Measurements from ENCODE around the gene RNASE8. TPM values are rescaled to one million over a fixed set of nuclear protein-coding genes. Genes with fewer than 3 reads are reported as not detected.
A peak's percentile ranks its signal among the peaks of the same experiment; 100 is the strongest.

The RNASE8 gene
- total RNA-seq, 1 experiment from 2014 or later = not detected

- TF ChIP-seq ZNF416 (CRISPR knock-in tag; IDR thresholded peaks at IDR 0.05) (0 out of 2 replicates have a peak, but pooled peaks have one; percentile 51), USF1 (CRISPR knock-in tag; IDR thresholded peaks at IDR 0.05) (no peak), ZNF423 (CRISPR knock-in tag; IDR thresholded peaks at IDR 0.05) (no peak), ATF3 (CRISPR knock-in tag; conservative IDR thresholded peaks at IDR 0.05) (no peak), ZNF671 (CRISPR knock-in tag; IDR thresholded peaks at IDR 0.05) (no peak; the same call in 1 of the 2 replicates), FOXK1 (CRISPR knock-in tag; IDR thresholded peaks at IDR 0.05) (peak; percentile 18; the same call in 1 of the 2 replicates), NFYB (CRISPR knock-in tag; conservative IDR thresholded peaks at IDR 0.05; ENCODE audit: low read depth) (no peak), EMX1 (CRISPR knock-in tag; IDR thresholded peaks at IDR 0.05) (no peak), CDX4 (CRISPR knock-in tag; IDR thresholded peaks at IDR 0.05; ENCODE audit: borderline replicate concordance) (no peak), E2F4 (CRISPR knock-in tag; IDR thresholded peaks at IDR 0.05; ENCODE audit: borderline replicate concordance, low read depth) (peak; percentile 73; the same call in 1 of the 2 replicates), NR1H2 (CRISPR knock-in tag; IDR thresholded peaks at IDR 0.05) (no peak), NR2C2 (CRISPR knock-in tag; IDR thresholded peaks at IDR 0.05) (no peak), AR (CRISPR knock-in tag; IDR thresholded peaks at IDR 0.05) (no peak), AFF4 (CRISPR knock-in tag; IDR thresholded peaks at IDR 0.05; ENCODE audit: borderline replicate concordance) (no peak), IRF2 (CRISPR knock-in tag; IDR thresholded peaks at IDR 0.05; ENCODE audit: borderline replicate concordance, low read depth) (no peak), MLX (CRISPR knock-in tag; IDR thresholded peaks at IDR 0.05) (no peak), GRHL2 (CRISPR knock-in tag; IDR thresholded peaks at IDR 0.05; ENCODE audit: insufficient replicate concordance, severe bottlenecking) (no peak), GABPB1 (CRISPR knock-in tag; IDR thresholded peaks at IDR 0.05) (peak; percentile 56; the same call in 1 of the 2 replicates), ZNF138 (CRISPR knock-in tag; conservative IDR thresholded peaks at IDR 0.05) (no peak), PREB (CRISPR knock-in tag; IDR thresholded peaks at IDR 0.05; ENCODE audit: borderline replicate concordance) (no peak), CREM (CRISPR knock-in tag; IDR thresholded peaks at IDR 0.05) (0 out of 2 replicates have a peak, but pooled peaks have one; percentile 34), CREB1 (CRISPR knock-in tag; IDR thresholded peaks at IDR 0.05) (no peak), ZNF317 (CRISPR knock-in tag; IDR thresholded peaks at IDR 0.05; ENCODE audit: borderline replicate concordance, low read depth) (no peak), ATF2 (CRISPR knock-in tag; IDR thresholded peaks at IDR 0.05; ENCODE audit: borderline replicate concordance, low read depth) (no peak)
These were observed 46.3 kb downstream of the RNASE8 start (continued) for GRCh38 chr14:21103710-21104447.

Measured in WTC11 (cell line).